GM12878 (cell line): ENCODE measurements around the gene RNU6-9. TPM values are rescaled to one million over a fixed set of nuclear protein-coding genes. Genes with fewer than 3 reads are reported as not detected.

Experiments used
- CUX1 ChIP-seq: IDR thresholded peaks from 2 replicates; pipeline ENCODE4 v1.6.1; 2012; ENCODE audit warnings: improper control_type of control experiment, low read depth, low read length; ENCODE audit not compliant: insufficient replicate concordance
- HSF1 ChIP-seq: fragments of 150-350 bp; IDR thresholded peaks from 2 replicates; pipeline ENCODE4 v1.6.1; 2014; ENCODE audit warnings: mild to moderate bottlenecking, low read depth, low read length
- NBN ChIP-seq: fragments of 450-650 bp; IDR thresholded peaks from 2 replicates; pipeline ENCODE4 v1.6.1; 2016
- POLR2A ChIP-seq: IDR thresholded peaks from 2 replicates; pipeline ENCODE4 v1.6.1; 2011; ENCODE audit warnings: low read depth, mild to moderate bottlenecking, low read length
- POLR2AphosphoS5 ChIP-seq: IDR thresholded peaks from 2 replicates; pipeline ENCODE4 v1.6.1; 2011; ENCODE audit warnings: mild to moderate bottlenecking, low read length, inconsistent platforms
- PRDM15 ChIP-seq: fragments of 450-650 bp; formaldehyde crosslinking; IDR thresholded peaks from 2 replicates; pipeline ENCODE4 v1.4.0; 2020; ENCODE audit warnings: mild to moderate bottlenecking, moderate library complexity
- ZBTB40 ChIP-seq: fragments of 450-650 bp; IDR thresholded peaks from 2 replicates; pipeline ENCODE4 v1.6.1; 2016; ENCODE audit warnings: mild to moderate bottlenecking, moderate library complexity, borderline replicate concordance
- ZNF592 ChIP-seq: fragments of 450-650 bp; IDR thresholded peaks from 2 replicates; pipeline ENCODE4 v1.6.1; 2017; ENCODE audit warnings: mild to moderate bottlenecking, moderate library complexity
- polyA plus RNA-seq, 11 experiments: library from polyadenylated mRNA; depleted of rRNA in 4 of 11; unstranded in 6 of 11; stranded (reverse) in 5 of 11; fragments of >200 nt; fragmentation: Nextera tagmentation in 4 of 11; fragmentation: Illumina TruSeq in 1 of 11; extraction: Ambion mirVana in 4 of 11; extraction: Trizol in 1 of 11; gene quantifications; 1 replicate in 1 of 11; 2 replicates in 10 of 11; pipeline versions ENCODE4 v1.2.1 to v1.2.3, GENCODE V29; 2011 to 2016; ENCODE audit warnings: inconsistent platforms in 2 of 11, missing spikeins in 2 of 11, low read depth in 1 of 11
- total RNA-seq, 4 experiments: library from RNA; depleted of rRNA in 3 of 4; stranded (reverse); fragments of >200 nt in 3 of 4; fragmentation: Illumina TruSeq in 1 of 4; extraction: Trizol in 1 of 4; gene quantifications; 2 replicates each; pipeline versions ENCODE4 v1.2.1 to v1.2.3, GENCODE V29; 2013 to 2021

The RNU6-9 gene
- total and polyA plus RNA-seq, 10 of the 15 experiments (the other 5 are each of a cell fraction or from before 2014, with no cell fraction given): not detected

- no peak for TF ChIP-seq ZBTB40
- no peak for TF ChIP-seq NBN
- peak; percentile 52; the same call in 1 of the 2 replicates for TF ChIP-seq ZNF592
- TF ChIP-seq HSF1: 0 out of 2 replicates have a peak, but pooled peaks have one; percentile 3
- TF ChIP-seq PRDM15 (CRISPR knock-in tag): no peak
- TF ChIP-seq CUX1: no peak
- peak; percentile 49; the same call in 1 of the 2 replicates for TF ChIP-seq POLR2AphosphoS5
- TF ChIP-seq POLR2A: peak; percentile 80
Observed at GRCh38 chr19:925526-926322, 32.4 kb downstream of the RNU6-9 start, which contains the start of gene ARID3A (continued).
